Non-pigmented ciliary epithelial cell (primary cell): ENCODE data around the gene PDZD8.

Source experiments
- DNase-seq: peaks from one replicate; pipeline ENCODE4 v3.0.0-alpha.2; 2010; ENCODE audit warnings: low read depth

PDZD8 gene

DNA sequence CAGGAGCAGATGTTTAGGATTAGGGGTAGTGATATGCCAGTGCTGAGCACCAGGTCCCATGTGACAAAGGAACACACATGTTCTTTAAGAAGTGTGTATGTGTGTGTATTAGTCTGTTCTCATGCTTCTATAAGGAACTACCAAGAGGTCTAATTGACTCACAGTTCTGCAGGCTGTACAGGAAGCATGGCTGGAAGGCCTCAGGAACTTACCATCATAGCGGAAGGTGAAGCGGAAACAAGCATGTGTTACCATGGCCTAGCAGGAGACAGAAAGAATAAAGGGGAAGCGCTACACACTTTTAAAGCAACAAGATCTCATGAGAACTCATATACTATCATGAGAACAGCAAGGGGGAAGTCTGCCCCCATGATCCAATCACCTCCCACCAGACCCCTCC is 22.8 kb upstream of the PDZD8 start:
- no peak for DNase-seq

DNA sequence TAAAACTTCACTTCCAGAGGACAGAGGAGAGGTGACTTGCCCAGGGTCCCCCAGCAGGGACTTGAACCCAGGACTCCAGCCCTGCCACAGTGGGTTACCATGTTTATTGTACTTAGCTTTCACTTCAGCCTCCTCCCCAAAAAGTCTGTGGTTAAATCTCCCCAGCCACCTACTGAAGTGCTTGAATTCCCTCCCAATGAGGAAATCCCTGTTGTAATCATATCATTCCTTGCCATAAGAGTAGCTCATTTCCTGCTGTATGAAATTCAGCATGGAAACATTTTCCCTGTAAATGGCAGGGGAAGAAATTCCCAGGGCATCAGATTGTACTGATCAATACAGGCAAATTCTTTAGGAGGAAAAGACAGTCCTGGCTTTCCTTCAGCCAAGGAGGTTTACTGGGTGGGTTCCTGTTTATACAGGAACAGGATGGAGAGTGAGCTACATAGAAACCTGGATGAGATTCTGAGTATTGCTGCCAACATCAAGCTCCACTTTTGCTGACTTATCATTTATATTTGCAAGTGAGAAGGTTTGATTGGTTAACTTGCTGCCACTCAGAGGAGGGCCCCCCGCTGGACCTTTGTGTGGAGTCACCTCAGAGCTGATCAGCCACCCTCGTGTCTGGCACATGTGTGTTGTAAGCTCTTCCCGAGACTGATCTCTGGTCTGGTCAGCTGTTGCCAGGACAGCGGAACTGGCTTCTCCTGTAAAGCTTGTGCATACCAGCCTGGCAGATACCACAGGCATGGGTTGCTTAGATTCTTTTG is 16.4 kb upstream of the PDZD8 start:
- DNase-seq, result no peak

DNA sequence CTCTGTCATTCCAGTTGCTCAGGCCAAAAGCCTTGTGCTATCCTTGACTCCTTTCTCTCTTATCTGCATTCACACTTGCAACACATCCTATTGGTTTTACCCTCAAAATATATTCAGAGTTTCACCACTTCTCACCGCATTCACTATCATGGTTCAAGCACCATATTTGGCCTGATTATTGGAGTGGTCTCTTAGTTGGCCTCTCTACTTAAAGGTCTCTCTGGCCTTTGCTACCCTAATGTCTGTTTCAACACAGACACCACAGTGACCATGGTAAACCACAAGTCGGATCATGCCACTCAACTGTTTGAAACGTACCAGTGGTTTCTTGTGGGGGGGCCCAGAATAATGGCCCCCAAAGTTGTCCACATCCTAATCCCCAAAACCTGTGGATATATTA is 15.2 kb upstream of the PDZD8 start:
- no peak for DNase-seq

DNA sequence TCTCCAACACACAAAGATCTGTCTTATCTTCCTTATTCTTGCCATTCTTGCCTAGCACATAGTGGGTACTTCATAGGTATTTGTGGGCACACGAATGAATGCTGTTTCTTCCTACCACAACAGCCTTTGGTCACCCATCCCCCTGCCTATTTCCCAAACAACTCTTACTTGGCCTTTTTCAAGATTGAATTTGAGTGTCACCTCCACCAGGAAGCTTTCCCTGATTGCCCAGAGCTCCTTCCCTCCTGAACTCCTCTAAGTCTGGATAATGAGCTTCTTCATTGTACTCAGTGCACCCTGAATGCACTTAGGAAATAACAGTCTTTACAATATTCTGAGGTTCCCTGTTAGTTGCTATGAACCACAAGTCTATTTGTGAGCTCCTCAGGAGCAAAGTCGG is 11.6 kb upstream of the PDZD8 start:
- no peak for DNase-seq

DNA sequence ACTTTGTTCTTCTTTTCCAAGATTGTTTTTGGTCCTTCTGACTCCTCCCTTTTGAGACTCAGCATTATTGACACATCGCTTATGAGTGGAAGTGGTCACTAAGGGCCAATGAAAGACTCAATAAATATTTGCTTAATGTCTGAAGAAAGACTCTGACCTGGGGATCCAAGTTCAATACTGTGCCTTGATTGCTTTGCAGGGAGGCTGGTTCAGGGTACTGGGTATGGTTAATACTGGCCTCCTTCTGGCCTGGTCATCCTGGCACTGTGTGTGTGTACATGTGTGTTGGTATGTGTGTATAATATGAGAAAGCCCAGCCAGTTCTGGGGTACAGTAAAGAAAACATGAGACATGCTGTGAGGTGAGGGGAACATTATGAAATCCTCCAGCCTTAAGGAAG is 7.6 kb upstream of the PDZD8 start:
- DNase-seq, result no peak

DNA sequence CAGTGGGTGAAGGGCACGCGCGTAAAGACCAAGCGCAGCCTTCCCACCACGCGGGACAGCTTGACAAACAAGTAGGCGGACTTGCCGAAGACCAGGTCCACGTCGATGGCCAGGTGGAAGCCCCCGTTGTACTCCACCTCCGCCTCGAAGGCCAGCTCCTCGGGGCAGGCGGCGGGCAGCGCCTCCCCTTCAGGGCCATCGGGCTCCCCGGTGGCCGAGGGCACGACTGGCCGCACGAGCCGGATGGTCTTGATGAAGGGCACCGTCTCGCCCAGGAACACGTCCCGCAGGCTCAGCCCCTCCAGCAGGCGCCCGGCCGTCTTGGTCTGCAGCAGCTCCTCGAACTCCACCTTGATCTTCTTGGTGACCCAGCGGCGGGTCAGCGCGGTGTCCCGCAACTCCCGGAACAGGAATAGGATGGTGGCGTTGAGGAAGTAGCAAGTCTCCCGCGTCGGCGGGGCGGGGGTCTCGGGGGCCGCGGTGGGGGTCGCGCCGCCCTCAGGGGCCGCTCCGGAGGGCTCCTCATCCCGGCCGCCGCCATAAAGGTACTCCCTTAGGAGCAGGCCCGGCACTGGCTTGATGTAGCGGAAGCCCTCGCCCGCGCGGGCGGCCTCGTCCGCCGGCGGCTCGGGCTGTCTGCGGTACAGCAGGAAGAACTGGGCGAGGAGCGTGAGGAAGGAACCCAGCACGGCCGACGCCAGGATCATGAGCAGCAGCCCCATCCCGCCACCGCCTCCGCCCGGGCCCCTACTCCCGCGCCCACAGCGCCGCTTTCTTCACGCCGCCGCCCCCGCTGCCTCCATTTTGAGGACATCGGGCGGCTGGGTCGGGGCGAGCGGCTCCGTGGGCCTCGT is 507 bp downstream of the PDZD8 start:
- no peak for DNase-seq

DNA sequence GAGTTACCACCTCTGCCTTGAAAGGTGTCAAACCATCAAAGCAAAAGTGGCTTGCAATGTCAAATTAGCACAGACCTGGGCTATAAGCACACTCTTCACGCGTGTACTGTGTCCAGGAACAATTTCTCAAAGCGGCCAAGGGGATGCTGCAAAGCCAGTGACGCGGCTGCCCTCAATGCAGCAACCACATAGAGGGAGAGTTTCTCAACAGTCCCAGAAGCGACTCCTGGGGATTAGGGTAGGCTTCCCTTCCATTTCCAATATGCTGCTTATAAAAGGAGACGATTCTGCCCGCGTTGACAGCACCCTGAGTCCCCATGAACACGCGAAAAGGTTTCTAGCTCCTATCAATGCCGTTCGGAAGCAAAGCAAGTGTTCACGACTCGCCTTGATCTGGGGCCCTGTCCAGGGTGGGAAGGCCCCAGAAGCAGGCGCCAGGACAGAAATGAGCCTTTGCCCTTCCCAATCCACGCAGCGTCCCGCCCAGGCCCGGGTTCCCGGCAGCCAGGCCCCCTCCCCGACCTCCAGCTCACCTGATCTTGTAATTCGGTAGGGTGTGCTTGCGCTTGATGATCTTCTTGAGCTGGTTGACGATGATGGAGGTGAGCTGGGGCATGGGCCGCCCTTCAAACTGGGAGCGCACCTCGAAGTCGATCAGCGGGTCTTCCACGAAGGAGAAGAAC is 1.3 kb downstream of the PDZD8 start:
- no peak for DNase-seq

DNA sequence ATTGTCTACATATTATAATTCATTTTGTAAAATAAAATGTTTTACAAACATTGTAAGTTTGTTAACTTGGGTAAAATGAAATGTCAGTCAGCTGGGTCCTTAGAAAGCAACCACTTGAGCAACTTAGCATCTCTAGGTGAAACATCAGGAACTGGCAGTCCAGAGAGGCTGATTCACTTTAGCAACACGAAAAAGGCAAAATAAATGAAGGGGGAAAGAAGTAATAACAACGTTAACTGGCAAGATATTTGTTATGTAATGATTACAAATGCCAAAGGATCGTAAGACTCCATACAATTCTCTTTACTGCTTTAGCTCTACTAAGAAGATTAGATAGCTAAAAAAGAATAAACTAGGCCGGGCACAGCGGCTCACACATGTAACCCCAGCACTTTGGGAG is 5.0 kb downstream of the PDZD8 start:
- DNase-seq, result no peak

DNA sequence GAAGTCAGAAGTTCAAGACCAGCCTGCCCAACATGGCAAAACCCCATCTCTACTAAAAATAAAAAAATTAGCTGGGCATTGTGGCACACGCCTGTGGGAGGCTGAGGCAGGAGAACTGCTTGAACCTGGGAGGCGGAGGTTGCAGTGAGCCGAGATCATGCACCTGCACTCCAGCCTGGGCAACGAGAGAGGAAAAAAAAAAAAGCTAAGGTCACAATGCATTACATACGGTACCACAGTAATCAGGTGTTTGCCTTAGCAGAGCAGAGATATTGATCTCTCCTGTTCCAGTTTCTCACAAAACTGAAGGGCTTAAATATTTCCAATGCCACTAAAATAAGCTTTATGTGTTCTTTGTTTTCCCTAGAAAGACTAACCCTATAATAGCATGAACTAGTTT is 7.5 kb downstream of the PDZD8 start:
- no peak for DNase-seq

DNA sequence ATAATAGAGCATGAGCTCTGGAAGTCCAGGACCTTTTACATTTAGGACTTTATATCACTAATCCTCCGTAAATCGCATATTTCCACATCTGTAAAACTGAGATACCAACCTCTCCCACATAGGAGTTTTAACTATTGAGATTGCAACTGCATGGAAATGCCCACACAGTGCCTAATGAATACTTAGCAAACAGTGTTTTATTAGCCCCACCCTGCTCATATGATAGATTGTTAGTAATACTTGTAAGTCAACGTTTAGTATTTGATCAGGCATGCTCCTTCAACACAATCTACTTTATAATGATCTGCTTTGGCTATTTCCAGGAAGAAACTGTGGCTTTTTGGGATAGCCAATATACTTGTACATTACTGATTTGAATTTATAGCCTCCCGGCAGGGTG is 8.5 kb downstream of the PDZD8 start:
- no peak for DNase-seq

DNA sequence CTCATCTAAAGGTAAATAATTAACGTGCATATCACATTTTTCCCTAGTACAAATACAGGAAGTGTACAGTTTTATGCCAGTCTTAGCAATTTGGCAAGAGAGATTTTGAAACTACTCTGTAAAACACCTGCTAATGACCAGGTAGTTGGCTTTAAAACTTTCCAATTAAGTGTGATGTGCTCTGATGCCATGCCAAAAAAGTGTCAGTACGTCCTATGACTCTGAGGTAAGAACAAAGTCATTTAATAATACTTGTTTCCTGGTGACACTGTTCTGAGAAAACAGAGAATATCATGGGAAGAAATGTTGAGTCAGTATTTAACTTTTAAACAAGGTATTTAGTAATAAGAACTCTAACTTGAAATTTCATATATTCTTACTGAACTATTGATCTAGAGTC is 9.6 kb downstream of the PDZD8 start:
- no peak for DNase-seq

DNA sequence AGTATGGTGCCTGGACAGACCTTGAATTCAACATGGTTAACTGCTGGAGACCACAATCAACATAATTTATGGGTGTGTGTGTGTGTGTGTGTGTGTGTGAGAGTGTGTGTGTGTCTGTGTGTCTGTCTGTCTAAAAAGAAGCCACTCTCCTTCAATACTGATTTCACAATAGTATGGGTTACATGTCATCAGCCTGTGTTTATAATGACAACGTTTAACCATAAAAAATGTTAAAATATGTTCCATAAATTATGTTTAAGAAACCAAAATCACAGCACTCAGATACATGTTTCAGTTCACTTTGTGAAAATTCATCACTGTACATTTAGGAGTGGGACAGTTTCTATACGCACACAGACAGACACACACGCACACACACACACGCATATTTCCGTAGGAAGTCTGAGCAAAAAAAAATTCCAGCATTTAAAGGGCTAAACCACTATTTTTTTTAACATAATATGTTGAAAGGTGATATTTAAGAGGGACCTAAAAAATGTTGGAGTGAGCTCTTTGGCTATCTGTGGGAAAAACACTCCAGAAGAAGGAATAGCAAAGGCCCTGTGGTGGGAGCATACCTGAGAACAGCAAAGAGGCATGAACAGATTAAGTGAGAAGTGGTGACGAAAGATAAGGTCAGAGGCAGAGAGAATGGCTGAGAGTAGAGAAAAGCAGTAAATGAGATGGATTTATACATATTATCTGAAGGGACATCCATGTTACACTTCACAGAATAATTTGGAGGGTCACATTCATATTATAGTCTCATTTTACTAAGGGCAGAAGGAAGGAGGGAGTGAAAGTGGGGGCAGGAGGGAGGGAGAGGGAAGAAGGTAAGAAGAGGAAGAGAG is 10.9 kb downstream of the PDZD8 start:
- DNase-seq, result no peak

DNA sequence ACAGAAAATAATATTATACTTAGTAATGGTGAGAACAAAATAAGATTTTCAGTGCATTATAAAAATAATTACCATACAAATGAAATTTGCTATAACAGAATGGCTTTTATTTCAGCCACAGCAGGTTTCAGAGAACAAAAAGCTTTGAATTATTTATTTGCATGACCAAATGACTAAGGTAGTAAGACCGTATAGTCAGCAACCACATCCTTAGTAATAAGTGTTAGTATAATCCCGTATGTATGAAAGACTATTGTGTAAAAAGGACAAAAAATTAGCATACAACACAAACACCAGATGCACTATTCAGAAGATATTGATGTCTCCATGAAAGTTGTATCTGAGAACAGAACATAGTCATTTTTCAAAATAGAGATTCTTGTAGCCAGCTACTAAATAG is 12.2 kb downstream of the PDZD8 start:
- DNase-seq, result no peak

DNA sequence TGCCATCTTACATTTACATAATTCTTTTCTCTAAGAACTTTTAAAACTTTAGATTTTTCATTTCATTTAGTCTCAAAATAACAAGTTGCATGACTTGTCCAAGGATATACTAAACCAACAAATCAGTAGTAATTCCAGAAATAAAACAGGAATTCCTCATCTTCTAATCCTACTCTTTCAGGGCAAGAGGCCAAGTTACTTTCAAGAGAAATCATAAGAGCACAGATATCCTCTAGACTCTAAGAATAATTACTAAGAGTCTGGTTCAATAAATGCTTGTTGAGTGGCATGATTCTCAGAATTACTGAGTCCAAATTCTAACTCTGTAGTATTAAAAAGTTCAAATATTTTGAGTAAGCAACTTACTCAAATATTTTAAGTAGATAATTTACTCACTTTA is 12.9 kb downstream of the PDZD8 start:
- DNase-seq, result no peak

DNA sequence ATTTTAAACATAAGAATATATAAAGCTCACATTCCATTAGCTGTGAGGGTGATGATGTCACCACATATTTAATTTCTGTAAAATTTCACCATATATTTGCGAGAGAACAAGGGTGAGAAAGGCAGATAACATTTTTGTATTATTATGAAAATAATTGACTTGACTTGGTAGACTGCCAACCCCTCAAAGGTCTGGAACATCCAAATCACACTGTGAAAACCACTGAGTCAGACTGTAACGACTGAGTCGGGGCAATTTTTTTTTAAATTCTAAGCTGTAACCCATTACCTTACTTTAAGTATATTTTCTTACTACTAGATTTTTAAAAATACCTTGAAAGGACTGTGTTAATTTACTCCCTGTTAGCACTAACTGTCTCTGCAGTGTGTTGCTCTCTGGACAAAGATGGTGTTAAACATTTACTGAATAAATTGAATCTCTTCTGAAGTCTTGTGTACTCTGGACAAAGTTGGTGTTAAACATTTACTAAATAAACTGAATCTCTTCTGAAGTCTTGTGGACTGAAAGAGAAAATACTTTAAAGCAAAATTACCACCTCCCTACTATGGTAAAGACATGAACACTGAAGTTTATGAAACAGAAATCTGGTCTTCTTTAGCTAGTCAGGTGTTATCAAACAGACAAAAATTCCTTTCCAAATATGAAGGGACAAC is 14.1 kb downstream of the PDZD8 start:
- DNase-seq, result no peak

DNA sequence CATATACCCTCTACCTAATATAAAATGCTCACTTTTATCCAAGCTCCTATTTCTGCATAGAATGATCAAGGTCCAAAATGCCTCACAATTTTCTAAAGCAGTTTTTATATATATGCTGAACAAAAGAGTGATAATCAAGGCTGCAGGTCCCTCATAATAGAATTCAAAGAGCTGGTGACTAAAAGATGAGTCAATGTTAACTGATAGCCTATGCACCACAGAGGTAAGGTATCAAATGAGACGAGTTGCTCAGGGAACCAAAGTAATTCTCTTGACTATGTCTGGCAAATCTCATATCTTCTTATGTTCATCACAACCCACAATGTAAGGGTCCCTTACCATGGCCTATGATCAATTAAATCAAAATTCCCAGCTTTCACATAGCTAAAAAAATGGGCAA is 15.2 kb downstream of the PDZD8 start:
- no peak for DNase-seq

DNA sequence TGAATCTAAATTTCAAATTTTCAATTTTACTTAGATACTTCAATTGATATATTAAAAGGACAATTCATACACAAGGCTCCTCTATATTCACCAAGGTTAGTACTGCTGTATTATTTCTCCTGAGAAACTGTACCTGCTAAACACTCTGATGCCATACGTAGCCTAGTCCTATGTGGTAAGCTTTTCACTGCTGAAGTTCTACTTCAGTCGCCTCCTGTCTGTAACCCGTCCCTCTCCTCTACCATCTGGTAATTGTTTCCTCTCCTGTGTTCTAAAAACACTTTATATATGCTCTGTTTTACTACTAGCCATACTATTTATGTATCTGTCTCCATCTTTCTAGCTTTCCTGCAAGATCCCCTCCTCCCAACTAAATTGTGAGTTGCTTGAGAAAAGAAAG is 20.2 kb downstream of the PDZD8 start:
- no peak for DNase-seq

DNA sequence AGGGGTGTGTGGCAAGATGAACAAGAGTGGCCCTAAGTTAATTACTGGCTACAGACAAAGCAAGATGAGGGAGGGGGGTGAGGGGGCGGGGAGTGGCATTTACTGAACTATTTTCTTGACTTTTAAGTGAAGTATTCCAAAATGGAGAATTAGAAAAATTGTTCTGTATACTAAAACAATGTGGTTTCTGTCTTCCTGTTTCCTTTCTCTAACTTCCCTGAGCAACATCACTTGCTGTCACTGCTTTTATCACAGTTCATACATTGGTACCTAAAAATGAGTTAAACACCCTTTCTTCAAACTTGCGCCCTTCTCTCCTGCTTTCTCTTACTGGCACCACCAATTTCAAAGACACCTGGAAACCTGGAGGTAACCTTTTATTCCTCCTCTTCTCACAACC is 21.6 kb downstream of the PDZD8 start:
- no peak for DNase-seq

DNA sequence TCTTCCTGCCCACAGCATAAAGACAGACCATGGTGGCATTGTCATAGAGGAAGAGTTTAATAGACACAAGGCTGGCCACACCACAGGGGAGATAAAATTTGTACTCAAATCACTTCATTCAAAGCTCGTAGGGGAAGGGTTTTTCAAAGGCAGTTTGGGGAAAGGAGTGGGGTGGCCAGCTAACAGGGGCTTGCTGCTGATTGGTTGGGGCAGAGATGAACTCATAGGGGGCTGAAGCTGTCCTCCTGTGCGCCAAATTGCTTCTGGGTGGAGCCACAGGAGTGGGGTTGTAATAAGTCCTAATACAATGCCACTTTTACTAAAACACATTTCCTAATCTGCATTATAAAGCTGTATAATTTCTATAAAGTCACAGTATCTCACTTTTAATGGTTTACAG is 22.5 kb downstream of the PDZD8 start:
- DNase-seq, result no peak

DNA sequence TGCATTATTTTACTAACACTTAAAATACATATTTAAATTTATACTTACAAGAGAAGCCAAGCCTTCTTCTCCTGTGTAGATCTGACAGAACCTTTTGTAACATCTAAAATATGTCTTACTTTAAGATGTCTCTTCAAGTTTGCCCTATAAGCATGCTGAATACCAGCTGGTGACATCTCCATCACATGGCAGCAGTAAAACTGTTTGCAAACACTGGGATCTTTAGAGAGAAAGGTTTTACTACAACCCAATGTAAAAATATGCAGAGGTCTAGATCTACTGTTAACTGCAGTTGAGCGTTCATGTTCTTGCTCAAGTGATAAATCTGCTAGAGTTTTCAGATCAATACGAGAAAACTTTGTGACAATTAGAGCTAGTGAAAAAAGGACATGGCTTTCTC is 23.2 kb downstream of the PDZD8 start:
- no peak for DNase-seq

DNA sequence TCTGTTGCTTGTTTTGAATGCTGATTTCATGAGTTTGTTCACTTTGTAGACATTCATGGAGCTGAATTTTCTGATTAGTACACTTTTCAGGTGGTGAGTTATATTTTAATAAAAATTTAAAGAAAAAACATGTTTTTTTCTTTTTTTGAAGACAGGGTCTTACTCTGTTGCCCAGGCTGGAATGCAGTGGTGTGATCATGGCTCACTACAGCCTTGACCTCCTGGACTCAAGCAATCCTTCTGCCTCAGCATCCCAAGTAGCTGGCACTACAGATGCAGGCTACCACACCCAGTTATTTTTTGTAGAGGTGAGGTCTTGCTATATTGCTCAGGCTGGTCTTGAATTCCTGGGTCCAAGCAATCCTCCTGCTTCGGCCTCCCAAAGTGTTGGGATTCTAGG is 23.7 kb downstream of the PDZD8 start:
- no peak for DNase-seq

DNA sequence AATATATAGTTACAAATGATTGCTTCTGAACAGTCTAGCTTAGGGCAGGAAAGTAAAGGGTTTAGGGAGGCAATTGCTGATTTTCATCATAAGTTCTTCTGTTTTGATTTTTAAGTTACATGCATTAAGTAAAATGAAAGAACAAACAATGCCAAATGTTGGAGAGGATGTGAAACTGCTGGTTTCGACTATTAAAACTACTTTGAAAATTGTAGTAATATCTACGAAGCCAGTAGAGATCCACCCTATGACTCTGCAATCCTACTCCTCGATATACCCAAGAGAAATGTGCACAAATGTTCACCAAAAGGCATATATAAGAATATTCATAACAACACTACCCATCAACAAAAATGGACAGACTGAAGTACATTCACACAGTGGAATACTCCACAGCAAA is 24.3 kb downstream of the PDZD8 start:
- DNase-seq, result no peak
